ENCODE results near the gene PLA2G4D.

PLA2G4D gene

DNA sequence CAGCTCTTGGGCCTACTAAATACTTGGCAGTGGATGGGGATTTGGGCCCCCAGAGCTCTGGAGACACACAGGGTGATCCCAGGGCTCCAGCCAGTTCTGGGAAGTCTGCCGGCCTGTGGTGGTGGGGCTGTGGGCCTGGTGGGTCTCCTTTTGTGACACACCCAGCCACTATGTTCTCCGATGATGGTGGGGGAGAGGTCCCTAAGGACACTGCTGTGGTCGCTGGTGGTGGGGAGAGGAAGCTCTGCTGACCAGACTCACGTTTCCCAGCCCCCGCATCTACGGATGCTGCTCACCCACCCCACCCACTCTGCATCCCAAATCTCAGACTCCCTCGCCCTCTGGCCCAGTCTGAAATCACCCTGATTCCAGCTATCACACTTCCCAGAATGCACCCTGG, 396 bp downstream of the PLA2G4D start:
- TF ChIP-seq CTCF (IDR thresholded peaks at IDR 0.05) = no peak

GRCh38 chr15:42092398-42093318, 1.7 kb downstream of the PLA2G4D start:
- no peak for TF ChIP-seq CTCF (IDR thresholded peaks at IDR 0.05)

GRCh38 chr15:42090781-42091180, 3.6 kb downstream of the PLA2G4D start:
- no peak for TF ChIP-seq CTCF (IDR thresholded peaks at IDR 0.05)

GRCh38 chr15:42090370-42090769, 4.0 kb downstream of the PLA2G4D start:
- no peak for TF ChIP-seq CTCF (IDR thresholded peaks at IDR 0.05)

DNA sequence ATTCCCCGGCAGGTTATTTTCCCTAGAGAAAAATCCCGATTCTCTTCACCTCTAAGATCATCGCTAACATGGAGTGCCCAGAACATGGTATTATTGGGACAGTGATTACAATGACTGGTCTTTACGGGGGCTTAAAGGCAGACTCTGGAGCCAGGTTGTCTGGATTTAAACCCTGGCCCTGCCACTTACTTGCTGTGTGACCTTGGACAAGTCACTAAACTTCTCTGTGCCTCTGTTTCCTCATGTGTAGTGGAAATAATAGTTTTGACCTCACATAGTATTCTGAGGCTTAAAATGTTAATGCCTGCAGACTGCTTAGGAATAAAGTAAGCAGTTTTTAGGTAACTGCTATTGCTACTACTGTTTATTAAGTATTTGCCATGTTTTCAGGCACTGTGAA, 4.4 kb downstream of the PLA2G4D start:
- no peak for TF ChIP-seq CTCF (IDR thresholded peaks at IDR 0.05)

DNA sequence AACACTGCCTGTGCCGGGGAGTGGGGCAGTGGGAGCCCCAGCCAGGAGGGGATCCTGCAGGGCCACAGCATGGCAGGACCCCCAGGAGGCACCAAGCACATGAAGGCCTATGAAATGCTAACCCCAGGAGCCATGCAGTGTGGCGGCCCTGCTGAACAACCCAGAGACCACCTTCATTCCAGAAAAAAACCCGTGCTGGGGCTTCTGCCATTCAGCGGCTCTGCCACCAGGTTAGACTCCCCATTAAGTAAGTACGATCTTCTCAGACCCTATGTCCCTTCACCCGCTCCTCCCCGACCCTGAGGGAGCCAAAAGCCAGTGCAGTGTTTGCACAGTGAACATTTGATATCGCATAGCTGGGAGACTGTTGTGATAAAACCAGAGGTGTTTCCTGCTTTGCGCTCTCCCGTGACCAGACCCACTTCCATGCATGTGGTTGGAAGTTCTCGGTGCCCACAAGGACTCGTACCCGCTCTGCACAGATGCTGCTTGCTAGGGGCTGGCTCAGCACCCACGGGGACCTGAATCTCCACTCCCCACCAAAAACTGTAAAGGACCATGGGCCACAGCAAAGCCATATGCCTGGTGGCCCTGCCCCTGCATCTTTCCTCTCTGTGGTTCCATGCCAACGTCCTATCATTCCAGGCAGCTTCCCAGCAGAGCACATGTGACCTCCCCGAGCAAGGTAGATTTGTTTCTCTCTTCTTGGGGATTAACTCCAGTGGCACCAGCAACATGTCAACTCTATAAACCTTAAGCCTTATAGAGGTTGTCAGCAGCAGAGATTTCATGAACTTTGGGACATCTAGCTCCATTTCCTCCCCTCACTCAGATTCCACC, 5.3 kb downstream of the PLA2G4D start:
- TF ChIP-seq CTCF (IDR thresholded peaks at IDR 0.05) = no peak

DNA sequence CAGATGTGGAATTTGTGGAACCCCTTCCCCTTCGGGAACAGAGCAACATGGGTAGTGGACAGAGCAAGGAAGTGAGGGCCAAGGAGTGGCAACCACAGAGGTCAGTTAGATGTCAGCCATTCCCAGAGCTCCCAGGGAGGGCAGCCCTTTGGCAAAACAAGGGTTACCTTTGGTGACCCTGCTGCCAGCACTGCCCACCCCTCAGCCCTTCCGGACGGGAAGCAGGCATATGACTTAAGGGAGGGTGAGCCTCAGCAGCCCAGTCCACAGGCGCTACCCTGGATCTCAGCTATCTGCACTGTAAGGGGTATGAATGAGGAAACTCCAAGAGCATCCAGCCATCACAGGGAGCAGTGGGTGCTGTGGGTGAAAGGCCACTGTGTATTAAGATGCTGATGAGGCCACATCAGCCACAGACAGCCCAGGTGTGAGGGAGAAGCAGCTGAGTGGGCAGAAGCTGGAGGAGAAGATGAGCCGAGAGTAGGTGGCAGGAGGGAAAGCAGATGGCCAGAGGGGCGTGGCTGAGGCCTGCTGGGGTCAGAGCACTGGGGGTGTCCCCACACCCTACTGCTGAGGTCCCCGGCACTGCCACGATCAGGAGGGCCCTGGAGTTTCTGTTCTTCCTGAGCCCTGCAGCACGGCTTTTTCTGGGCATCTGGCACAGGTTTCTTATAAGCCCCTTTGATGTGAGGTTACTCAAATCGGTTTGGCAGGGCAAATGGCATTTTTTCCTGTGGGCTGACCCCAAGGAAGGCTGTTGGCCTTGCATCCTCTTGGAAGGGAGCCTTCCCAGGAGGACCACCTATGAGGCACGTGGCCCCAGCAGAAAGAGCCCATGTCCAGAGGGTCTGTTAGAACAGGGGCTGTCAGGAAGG, 6.2 kb downstream of the PLA2G4D start:
- TF ChIP-seq CTCF (IDR thresholded peaks at IDR 0.05) = no peak

Data from LNCAP (cell line).